ENCODE data around the gene CANT1. TPM values are rescaled to one million over a fixed set of nuclear protein-coding genes. Genes with fewer than 3 reads are reported as not detected.

CANT1 gene
- total and polyA plus RNA-seq, 3 donors from 2014 or later: 60.6 to 80.5 (median 64.1) TPM

DNA sequence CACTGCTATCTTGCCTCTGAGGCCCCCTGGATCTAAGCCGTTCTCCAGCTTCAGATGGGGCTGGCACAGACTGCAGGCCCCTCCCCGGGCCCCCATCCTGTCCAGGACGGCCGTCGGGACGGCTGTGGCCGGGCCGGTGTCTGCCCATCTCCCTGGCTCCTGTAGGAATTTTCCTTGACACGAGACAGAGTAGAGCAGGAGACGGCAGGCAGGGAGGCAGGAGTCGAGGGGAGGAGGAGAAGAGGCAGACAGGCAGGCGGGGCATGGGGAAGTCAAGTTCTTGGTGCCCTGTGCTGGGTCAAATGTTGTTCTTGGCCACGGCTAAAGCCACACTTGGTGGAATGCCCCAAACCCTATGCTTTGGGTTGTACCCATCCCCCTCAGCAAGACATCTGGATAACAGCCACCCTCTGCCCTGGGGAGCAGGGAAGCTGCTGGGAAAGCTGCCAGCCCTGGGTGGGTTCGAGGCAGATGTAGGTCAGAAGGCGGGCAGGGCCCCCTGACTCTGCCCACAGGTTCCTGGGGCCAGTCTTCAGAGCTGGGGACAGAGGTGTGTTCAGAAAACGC lies 18.4 kb upstream of the CANT1 start:
- no peak for DNase-seq
- no peak overlapping the region for H3K27ac ChIP-seq
- no peaks in the 10 kb centered on the region for H3K9me3 ChIP-seq
- H3K4me1 ChIP-seq: peaks cover 49% of the 10 kb centered on the region
- intact Hi-C loops (cut with DNase I; ENCODE audit: low total_unique reads): no loop called here
- TF ChIP-seq, protein P1, sequence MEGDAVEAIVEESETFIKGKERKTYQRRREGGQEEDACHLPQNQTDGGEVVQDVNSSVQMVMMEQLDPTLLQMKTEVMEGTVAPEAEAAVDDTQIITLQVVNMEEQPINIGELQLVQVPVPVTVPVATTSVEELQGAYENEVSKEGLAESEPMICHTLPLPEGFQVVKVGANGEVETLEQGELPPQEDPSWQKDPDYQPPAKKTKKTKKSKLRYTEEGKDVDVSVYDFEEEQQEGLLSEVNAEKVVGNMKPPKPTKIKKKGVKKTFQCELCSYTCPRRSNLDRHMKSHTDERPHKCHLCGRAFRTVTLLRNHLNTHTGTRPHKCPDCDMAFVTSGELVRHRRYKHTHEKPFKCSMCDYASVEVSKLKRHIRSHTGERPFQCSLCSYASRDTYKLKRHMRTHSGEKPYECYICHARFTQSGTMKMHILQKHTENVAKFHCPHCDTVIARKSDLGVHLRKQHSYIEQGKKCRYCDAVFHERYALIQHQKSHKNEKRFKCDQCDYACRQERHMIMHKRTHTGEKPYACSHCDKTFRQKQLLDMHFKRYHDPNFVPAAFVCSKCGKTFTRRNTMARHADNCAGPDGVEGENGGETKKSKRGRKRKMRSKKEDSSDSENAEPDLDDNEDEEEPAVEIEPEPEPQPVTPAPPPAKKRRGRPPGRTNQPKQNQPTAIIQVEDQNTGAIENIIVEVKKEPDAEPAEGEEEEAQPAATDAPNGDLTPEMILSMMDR (IDR thresholded peaks at IDR 0.05): no peak
- no peak for TF ChIP-seq POLR2A (IDR thresholded peaks at IDR 0.05)
- no peaks in the 10 kb centered on the region for H3K36me3 ChIP-seq (ENCODE audit: low read depth, missing control alignments)
- no peak overlapping the region for H3K4me3 ChIP-seq
- H3K27me3 ChIP-seq: no peaks in the 10 kb centered on the region
- WGBS, 2 donors: 43 to 71% methylated on average over 3 to 16 of the region's 16 CpGs

DNA sequence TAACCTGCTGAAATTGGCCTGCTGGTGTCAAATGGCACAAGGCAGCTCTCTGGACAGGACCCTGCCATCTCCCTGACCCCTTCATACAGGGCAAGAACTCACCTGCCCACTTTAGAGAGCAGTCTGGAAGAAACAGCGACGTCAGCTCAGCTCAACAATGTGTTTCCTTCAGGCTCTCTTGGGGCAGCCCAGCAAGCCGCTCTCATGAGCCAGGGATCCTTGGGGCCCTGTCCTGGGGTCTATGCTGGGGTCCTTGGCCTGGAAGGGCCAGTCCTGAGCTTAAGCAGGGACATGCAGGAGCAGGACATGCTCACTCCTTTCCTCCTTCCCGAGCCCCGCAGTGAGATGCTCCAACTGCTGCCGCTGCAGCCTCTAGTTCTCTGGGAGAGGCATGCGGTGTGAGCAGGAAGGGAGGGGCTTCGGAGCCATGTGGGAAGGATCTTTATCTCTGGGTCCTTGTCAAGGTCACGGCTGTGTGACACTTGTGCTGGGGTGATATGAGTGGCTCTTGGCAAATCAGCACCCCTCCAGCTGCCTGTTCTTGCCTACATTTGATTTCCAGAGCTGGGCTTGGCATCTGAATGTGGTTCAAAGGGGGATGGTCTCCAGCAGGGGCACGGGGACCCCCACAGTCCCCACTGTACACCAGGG lies 17.8 kb upstream of the CANT1 start:
- no peak for DNase-seq
- Histone ChIP-seq H3K9me3 (no peaks in the 10 kb centered on the region), H3K4me1 (peaks cover 55% of the 10 kb centered on the region), H3K27ac (no peak overlapping the region), H3K4me3 (no peak overlapping the region), H3K36me3 (ENCODE audit: low read depth, missing control alignments) (no peaks in the 10 kb centered on the region), H3K27me3 (no peaks in the 10 kb centered on the region)
- TF ChIP-seq, protein P1 (IDR thresholded peaks at IDR 0.05): no peak
- WGBS, 2 donors: 33 to 52% methylated on average over 3 to 10 of the region's 10 CpGs
- intact Hi-C loops (cut with DNase I; ENCODE audit: low total_unique reads): no loop called here

DNA sequence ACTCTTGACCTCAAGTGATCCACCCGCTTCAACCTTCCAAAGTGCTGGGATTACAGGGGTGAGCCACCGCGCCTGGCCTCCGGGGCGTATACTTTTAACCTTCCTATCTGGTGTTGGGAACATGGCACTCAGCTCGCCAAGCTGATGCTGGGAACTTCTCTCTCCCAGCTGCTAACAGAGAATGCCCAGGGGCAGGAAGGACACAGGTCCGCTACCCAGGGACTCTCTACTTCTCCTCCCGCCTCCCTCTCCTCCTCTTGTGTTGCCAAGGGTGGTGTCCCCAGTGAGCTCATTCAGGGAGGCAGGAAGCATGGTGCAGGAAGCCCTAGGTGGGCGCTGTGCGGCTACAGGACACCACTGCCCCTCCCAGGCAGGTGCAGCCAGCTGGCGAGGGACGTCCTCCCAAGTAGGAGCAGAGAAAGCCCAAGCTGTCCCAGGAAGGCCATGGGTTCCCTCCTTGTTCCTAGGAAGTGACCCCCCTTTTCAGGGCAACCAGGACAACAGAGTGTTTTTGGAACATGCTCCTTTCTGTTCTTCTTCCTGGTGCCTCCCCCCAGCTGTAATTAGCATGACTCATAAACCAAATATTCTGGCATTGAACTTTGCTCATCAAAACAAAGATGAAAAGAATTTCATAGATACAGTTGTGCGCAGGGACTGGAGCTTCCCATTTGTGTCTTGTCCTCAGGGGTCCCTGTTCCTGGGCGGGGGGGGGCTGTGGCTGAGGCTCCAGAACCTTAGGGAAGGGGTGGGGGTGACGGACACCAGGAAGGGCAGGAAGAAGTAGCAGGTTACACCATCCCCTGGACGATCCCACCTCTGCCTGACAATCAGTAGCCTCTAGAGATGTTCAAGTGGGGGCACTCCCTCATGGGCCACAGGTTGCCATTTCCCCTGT lies 17.1 kb upstream of the CANT1 start:
- intact Hi-C loops (cut with DNase I; ENCODE audit: low total_unique reads): no loop called here
- WGBS, 2 donors: 54 to 56% methylated on average over 11 to 16 of the region's 16 CpGs
- Histone ChIP-seq H3K4me1 (peaks cover 59% of the 10 kb centered on the region), H3K27ac (no peak overlapping the region), H3K27me3 (no peaks in the 10 kb centered on the region), H3K36me3 (ENCODE audit: low read depth, missing control alignments) (no peaks in the 10 kb centered on the region), H3K4me3 (no peak overlapping the region), H3K9me3 (no peaks in the 10 kb centered on the region)
- peak; percentile 50 for DNase-seq
- TF ChIP-seq POLR2A (IDR thresholded peaks at IDR 0.05): no peak
- TF ChIP-seq, protein P1 (IDR thresholded peaks at IDR 0.05): no peak

DNA sequence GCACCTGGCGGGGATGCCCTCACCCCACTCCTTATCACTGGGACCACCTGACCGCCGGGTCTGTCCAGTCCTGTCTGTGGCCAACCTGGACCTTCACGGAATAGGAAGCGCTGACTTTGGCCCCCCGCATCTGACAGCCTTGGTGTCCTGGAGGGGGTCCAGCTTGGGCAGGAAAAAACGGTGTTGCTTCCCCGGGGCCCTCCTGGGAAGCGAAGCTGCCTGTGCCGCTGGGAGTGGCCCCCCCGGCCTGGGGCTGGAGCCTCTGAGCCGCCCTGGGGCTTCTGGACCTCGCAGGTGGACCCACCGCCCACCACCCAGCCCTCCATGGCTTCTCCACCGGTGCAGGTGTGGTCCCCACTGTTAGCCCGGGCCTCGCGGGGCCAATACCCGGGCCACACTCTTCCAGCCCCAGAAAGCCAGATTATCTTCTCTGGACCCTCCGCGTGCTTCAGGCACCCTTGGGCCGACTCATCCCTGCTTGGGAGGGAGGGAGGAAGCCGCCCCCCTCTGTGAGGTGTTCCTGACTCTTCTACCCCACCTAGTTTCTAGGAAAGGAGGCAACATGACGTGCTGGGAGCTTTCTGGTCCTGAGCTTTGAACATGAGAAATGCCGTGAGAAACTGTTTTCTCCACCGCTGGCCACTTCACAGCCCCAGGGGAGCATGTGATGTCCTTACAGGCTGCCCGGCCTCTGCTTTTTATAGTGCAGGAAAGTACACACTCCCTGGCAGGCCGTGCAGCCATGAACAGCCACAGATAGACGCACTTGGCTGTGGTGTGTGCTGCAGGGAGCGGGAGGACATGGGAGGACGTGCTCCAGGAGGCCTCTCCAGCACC lies 15.6 kb upstream of the CANT1 start:
- Histone ChIP-seq H3K27me3 (no peaks in the 10 kb centered on the region), H3K36me3 (ENCODE audit: low read depth, missing control alignments) (no peaks in the 10 kb centered on the region), H3K27ac (peak overlapping the region in 1 of 2 donors; percentile 30), H3K9me3 (no peaks in the 10 kb centered on the region), H3K4me3 (peak overlapping the region; percentile 55 to 62), H3K4me1 (peaks cover 59% of the 10 kb centered on the region)
- 29 to 33% methylated on average over 19 to 31 of the region's 31 CpGs for WGBS, 2 donors
- no peak for DNase-seq
- intact Hi-C loops (cut with DNase I; ENCODE audit: low total_unique reads): no loop called here
- no peak for TF ChIP-seq POLR2A (IDR thresholded peaks at IDR 0.05)
